ENCODE data around the gene COL17A1. TPM values are rescaled to one million over a fixed set of nuclear protein-coding genes. Genes with fewer than 3 reads are reported as not detected.

The COL17A1 gene
- total RNA-seq, 2 donors from 2014 or later = 3.6 TPM; not detected in 1

GRCh38 chr10:104043854-104044253 lies 41.8 kb downstream of the COL17A1 start:
- DNase-seq = no peak
- 64 to 66% methylated on average over 4 of the region's 4 CpGs for WGBS, 2 donors
- no peak for ATAC-seq
- no peak for TF ChIP-seq POLR2A (IDR thresholded peaks at IDR 0.05)
- TF ChIP-seq, protein P1, sequence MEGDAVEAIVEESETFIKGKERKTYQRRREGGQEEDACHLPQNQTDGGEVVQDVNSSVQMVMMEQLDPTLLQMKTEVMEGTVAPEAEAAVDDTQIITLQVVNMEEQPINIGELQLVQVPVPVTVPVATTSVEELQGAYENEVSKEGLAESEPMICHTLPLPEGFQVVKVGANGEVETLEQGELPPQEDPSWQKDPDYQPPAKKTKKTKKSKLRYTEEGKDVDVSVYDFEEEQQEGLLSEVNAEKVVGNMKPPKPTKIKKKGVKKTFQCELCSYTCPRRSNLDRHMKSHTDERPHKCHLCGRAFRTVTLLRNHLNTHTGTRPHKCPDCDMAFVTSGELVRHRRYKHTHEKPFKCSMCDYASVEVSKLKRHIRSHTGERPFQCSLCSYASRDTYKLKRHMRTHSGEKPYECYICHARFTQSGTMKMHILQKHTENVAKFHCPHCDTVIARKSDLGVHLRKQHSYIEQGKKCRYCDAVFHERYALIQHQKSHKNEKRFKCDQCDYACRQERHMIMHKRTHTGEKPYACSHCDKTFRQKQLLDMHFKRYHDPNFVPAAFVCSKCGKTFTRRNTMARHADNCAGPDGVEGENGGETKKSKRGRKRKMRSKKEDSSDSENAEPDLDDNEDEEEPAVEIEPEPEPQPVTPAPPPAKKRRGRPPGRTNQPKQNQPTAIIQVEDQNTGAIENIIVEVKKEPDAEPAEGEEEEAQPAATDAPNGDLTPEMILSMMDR (IDR thresholded peaks at IDR 0.05) = no peak
- Histone ChIP-seq H3K9me3 (no peaks in the 10 kb centered on the region), H3K36me3 (replicated peaks in 1 of 2; ENCODE audit: insufficient read depth in 1 of 2, low read depth in 2 of 2) (no peaks in the 10 kb centered on the region), H3K27ac (no peak overlapping the region), H3K27me3 (no peaks in the 10 kb centered on the region), H3K4me1 (no peaks in the 10 kb centered on the region), H3K4me3 (no peak overlapping the region)
- intact Hi-C loops (cut with DNase I) = no loop called here

- no peaks in the 10 kb centered on the region for H3K36me3 ChIP-seq (replicated peaks in 1 of 2; ENCODE audit: insufficient read depth in 1 of 2, low read depth in 2 of 2)
- H3K4me1 ChIP-seq = no peaks in the 10 kb centered on the region
- H3K4me3 ChIP-seq = no peak overlapping the region
- DNase-seq (no peak), ATAC-seq (no peak)
- H3K27ac ChIP-seq = no peak overlapping the region
- TF ChIP-seq POLR2A (IDR thresholded peaks at IDR 0.05) = no peak
- TF ChIP-seq, protein P1 (IDR thresholded peaks at IDR 0.05) = no peak
- WGBS, 2 donors = 66 to 69% methylated on average over 8 of the region's 8 CpGs
- H3K27me3 ChIP-seq = no peaks in the 10 kb centered on the region
- intact Hi-C loops (cut with DNase I) = no loop called here
- H3K9me3 ChIP-seq = no peaks in the 10 kb centered on the region
These were observed 42.4 kb downstream of the COL17A1 start for GRCh38 chr10:104043185-104043830.

- Histone ChIP-seq H3K27me3 (no peaks in the 10 kb centered on the region), H3K36me3 (replicated peaks in 1 of 2; ENCODE audit: insufficient read depth in 1 of 2, low read depth in 2 of 2) (no peaks in the 10 kb centered on the region), H3K9me3 (no peaks in the 10 kb centered on the region), H3K27ac (no peak overlapping the region), H3K4me1 (no peaks in the 10 kb centered on the region), H3K4me3 (no peak overlapping the region)
- 72 to 75% methylated on average over 14 of the region's 14 CpGs for WGBS, 2 donors
- no peak for ATAC-seq
- no peak for TF ChIP-seq POLR2A (IDR thresholded peaks at IDR 0.05)
- intact Hi-C loops (cut with DNase I) = no loop called here
- no peak for DNase-seq
These were observed 43.7 kb downstream of the COL17A1 start for GRCh38 chr10:104041891-104042535.

DNA sequence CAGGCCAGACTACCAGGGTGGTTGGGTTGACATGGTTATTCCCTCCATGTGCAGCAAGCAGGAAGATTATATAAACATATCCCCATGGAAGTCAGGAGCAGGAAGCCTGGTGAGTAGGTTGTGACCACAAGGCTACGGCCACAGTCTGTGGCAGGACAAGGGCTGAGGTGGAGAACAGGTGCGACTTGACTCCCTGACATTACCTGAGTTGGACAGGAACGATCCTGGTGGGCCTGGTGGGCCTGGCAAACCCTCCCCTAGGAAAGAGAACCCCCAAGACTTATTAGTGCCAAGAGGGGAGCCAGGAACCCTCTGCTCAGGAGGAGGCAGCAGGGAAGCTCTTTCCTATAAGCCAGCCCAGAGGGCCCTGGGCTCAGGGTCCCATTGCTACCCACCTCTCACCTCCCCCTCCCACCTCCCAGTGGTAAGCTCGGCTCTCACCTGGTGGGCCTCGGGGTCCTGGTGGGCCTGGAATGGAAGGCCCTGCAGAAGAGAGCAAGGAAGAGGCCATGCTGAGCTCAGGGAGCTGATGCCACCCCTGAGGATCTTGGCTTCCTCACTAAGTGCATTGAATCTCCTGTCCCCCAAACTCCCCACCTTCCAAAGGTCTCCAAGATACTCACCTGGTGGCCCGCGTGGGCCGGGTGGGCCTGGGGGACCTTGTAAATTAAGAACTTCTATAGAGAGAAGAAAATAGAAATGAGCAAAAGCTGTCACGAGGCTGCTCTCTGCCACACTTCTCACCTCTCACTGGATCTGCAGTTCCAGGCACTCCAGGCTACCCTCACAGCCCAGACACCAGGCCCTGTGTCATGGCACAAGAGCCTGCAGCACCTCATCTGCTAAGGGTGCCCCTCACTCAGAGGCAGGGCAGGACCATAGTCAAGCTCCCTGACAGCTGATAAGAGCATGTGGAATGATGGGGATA lies 44.6 kb downstream of the COL17A1 start:
- H3K36me3 ChIP-seq (replicated peaks in 1 of 2; ENCODE audit: insufficient read depth in 1 of 2, low read depth in 2 of 2) = no peaks in the 10 kb centered on the region
- intact Hi-C loops (cut with DNase I) = no loop called here
- no peak for TF ChIP-seq POLR2A (IDR thresholded peaks at IDR 0.05)
- TF ChIP-seq, protein P1 (IDR thresholded peaks at IDR 0.05) = no peak
- no peaks in the 10 kb centered on the region for H3K9me3 ChIP-seq
- DNase-seq (no peak), ATAC-seq (no peak)
- no peak overlapping the region for H3K4me3 ChIP-seq
- H3K27me3 ChIP-seq = no peaks in the 10 kb centered on the region
- 64 to 73% methylated on average over 9 of the region's 9 CpGs for WGBS, 2 donors
- H3K4me1 ChIP-seq = no peaks in the 10 kb centered on the region
- H3K27ac ChIP-seq = no peak overlapping the region

DNA sequence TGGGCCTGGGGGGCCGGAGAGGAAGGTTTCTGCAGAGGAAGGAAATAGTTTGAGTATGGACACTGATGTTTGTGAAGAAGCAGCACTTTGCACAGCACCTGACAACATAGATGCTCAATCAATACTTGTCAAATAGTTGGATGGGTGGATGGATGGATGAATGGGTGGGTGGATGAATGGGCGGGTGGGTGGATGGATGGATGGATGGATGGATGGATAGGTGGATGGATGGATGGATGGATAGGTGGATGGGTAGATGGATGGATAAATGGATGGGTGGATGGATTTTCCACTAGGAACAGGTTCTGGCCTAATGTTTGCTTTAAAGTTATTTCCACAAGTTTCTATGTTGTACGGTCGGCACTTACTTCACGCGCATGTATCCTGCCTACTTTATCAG lies 45.3 kb downstream of the COL17A1 start:
- DNase-seq = no peak
- intact Hi-C loops (cut with DNase I) = no loop called here
- Histone ChIP-seq H3K9me3 (no peaks in the 10 kb centered on the region), H3K27me3 (no peaks in the 10 kb centered on the region), H3K36me3 (replicated peaks in 1 of 2; ENCODE audit: insufficient read depth in 1 of 2, low read depth in 2 of 2) (no peaks in the 10 kb centered on the region), H3K4me3 (no peak overlapping the region), H3K4me1 (no peaks in the 10 kb centered on the region), H3K27ac (no peak overlapping the region)
- 50 to 65% methylated on average over 6 of the region's 6 CpGs for whole genome bisulfite sequencing, 2 donors
- ATAC-seq = no peak
- TF ChIP-seq, protein P1 (IDR thresholded peaks at IDR 0.05) = no peak
- TF ChIP-seq POLR2A (IDR thresholded peaks at IDR 0.05) = no peak
